Loucy (cell line): ENCODE measurements around the gene TPX2.

Source experiments
- CTCF ChIP-seq: fragments of 200-600 bp; sonication (generic); conservative IDR thresholded peaks from 2 replicates; pipeline ENCODE4 v1.5.1; 2014; ENCODE audit warnings: mild to moderate bottlenecking, antibody characterized with exemption, low read length
- EZH2phosphoT487 ChIP-seq: fragments of 200-600 bp; IDR thresholded peaks from 2 replicates; pipeline ENCODE4 v1.6.1; 2018; ENCODE audit warnings: antibody characterized with exemption, mild to moderate bottlenecking, moderate library complexity, borderline replicate concordance

GRCh38 chr20:31813611-31814010 lies 74.5 kb downstream of the TPX2 start:
- TF ChIP-seq CTCF = no peak
- TF ChIP-seq EZH2phosphoT487 = no peak
